ENCODE results near the gene NKPD1. TPM values are rescaled to one million over a fixed set of nuclear protein-coding genes. Genes with fewer than 3 reads are reported as not detected.

The NKPD1 gene
- total and polyA plus RNA-seq, 2 donors (not counting 3 experiments of a cell fraction or from before 2014, with no cell fraction given), result 0.04 TPM; not detected in 1

GRCh38 chr19:45144431-45145269 lies 16.1 kb downstream of the NKPD1 start:
- Histone ChIP-seq H3K79me2 (ENCODE audit: control insufficient read depth, insufficient read depth, low read length) (no peaks in the 10 kb centered on the region), H3K27me3 (ENCODE audit: control insufficient read depth in 2 of 2, insufficient read depth in 2 of 2, low read length in 2 of 2) (no peaks in the 10 kb centered on the region), H3K36me3 (ENCODE audit: control insufficient read depth in 2 of 2, extremely low read depth in 1 of 2, insufficient read depth in 2 of 2, low read length in 2 of 2) (peaks cover 2 to 17% of the 10 kb centered on the region in 2 experiments), H3K4me2 (ENCODE audit: insufficient read depth, low read length) (no peak overlapping the region), H3K9ac (replicated peaks; ENCODE audit: extremely low read depth, insufficient read depth, low read length) (no peak overlapping the region), H3K4me3 (replicated peaks in 1 of 3; ENCODE audit: insufficient read depth in 1 of 3, low read depth in 1 of 3, low read length in 3 of 3) (no peak overlapping the region), H3K9me3 (replicated peaks; ENCODE audit: control insufficient read depth, insufficient read depth, low read length) (no peaks in the 10 kb centered on the region), H3K27ac (ENCODE audit: insufficient read depth, low read depth, low read length) (no peak overlapping the region), H2AFZ (ENCODE audit: low read depth, low read length) (no peak overlapping the region), H3K9me1 (replicated peaks; ENCODE audit: control insufficient read depth, extremely low read depth, insufficient read depth, low read length) (no peaks in the 10 kb centered on the region), H3K4me1 (ENCODE audit: control insufficient read depth, extremely low read depth, insufficient read depth, low read length) (no peaks in the 10 kb centered on the region), H4K20me1 (replicated peaks; ENCODE audit: control insufficient read depth, extremely low read depth, insufficient read depth, low read length) (no peaks in the 10 kb centered on the region)
- ChIA-PET CTCF (no interaction called here), POLR2A (no interaction called here)
- intact Hi-C loops (cut with micrococcal nuclease), result no loop called here
- TF ChIP-seq CTCF (IDR thresholded peaks at IDR 0.05; ENCODE audit: extremely low read depth in 1 of 2, insufficient read depth in 1 of 2, low read depth in 1 of 2, low read length in 2 of 2) (no peak), POLR2AphosphoS5 (IDR thresholded peaks at IDR 0.05; ENCODE audit: insufficient read depth, low read depth, low read length) (no peak), GATA2 (IDR thresholded peaks at IDR 0.05; ENCODE audit: insufficient read depth, insufficient read length, low read depth, low read length) (no peak), POLR2A (IDR thresholded peaks at IDR 0.05; ENCODE audit: low read depth, low read length) (no peak), EZH2 (IDR thresholded peaks at IDR 0.05; ENCODE audit: borderline replicate concordance, low read depth, low read length, severe bottlenecking) (no peak), MAX (IDR thresholded peaks at IDR 0.05; ENCODE audit: insufficient read depth, insufficient read length) (no peak), JUN (IDR thresholded peaks at IDR 0.05; ENCODE audit: borderline replicate concordance, insufficient read depth, insufficient read length, low read depth) (no peak), FOS (IDR thresholded peaks at IDR 0.05; ENCODE audit: borderline replicate concordance, insufficient read depth, low read length) (no peak), MYC (IDR thresholded peaks at IDR 0.05; ENCODE audit: low read depth, low read length) (no peak)
- FAIRE-seq (no peak), DNase-seq (ENCODE audit: low read depth, low spot score) (no peak)
- dilution Hi-C loops (cut with MboI; ENCODE audit: extremely low pct_ligation_motif_present, low sequenced_read_pairs), result no loop called here
- BruUV-seq (replicated peaks), result no TSS peak

Measured in endothelial cell of umbilical vein (primary cell).